Stimulated activated CD4-positive, alpha-beta T cell treated with anti-CD3 and anti-CD28 coated beads, Interleukin-12 subunit alpha, Interleukin-12 subunit beta, amount 100 ng/mL, for 24 hours (primary cell): ENCODE data around the gene GNAQ.

ENCODE experiments used
- DNase-seq, 2 experiments: peaks; one replicate each; pipeline ENCODE4 v3.0.0-alpha.2; 2020; ENCODE audit warnings: low read depth in 2 of 2

Gene GNAQ

DNA sequence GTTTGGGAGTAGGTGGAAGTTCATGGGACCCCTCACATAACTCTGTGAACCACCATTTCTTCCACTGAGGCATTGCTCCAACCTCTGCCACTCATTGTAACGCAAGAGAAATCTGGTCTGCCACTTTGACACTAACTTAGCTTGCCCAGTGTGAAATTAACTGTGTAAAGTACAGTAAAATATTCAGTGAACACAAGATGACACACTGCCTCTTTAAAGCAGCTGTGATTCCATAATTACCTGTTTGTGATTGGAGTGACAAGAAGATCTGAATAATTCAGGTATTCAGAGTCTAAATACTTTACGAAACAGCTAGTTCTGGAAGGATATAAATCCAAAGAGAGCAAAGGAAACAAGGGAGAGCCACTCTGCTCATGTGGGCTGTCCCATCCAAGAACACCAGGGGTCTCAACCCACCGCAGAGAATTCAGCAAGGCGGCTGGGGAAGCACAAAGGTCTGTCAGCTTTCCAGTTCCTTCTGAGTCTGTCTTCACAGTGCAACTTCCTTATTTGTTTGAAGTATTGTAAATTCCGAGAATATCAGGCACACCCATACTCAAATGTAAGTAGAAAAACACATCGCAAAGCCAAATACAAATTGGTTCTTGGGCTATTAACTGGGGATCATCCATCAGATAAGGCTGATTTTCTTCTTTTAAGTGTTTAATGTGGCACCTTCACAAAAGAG, 86.9 kb downstream of the GNAQ start:
- no peak for DNase-seq

DNA sequence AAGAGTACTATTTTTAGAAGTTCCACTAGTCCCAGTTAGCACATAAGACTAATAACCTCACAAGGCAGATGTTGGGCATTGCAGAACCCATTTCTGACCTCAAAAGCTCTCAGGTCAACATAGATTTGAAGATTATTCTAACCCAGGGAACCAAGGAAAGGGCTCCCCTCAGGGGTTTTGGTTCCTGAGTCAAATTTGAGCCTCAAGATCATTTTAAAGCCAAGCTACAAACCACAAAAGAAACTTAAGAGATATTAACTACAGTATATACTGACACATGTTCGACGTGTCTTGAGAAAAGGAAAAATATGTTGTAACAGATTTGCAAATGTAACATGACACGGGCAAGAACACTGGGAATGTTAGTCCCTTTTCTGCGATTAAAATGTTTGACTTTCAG, 88.6 kb downstream of the GNAQ start:
- no peak for DNase-seq

DNA sequence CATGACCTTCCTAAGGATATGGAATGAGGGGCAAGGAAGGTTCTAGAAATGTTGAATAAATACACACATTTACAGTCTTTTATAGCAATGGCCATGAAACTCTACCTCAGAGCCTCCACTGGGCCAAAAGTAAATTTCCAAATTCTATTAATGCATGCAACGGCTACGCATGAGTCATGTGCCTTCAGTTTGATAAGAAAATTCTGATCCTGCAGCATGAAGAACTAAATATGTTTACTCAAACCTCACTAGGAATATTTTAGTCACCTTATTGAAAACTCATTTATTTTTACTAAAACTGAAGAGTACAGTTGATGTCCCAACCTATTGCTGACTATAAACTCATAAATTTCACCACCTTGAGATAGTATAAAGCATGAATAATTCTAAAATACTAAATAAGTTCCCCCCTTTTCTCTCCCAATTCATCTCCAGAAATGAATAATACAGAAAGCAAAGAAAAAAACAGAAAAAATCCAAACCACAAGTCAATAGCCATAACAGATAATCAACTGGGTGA, 92.4 kb downstream of the GNAQ start:
- no peak for DNase-seq

DNA sequence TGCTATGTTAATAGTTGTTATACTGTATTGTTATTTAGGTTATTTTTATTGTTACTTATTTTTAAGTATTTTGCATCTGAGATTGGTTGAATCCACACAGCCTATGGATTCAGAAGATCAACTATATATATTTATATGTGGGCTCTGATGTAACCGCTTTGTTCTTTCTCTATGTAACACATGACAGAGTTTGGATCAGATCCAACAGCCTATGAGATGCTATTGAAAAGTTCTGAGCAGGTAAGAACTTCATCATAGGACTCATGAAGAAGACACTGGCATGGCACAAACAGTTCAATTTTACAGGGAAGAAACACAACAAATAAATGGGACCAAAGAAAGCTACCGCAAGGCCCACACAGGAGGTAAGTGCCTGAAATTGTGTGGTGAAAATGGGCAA, 93.4 kb downstream of the GNAQ start:
- DNase-seq, result no peak

DNA sequence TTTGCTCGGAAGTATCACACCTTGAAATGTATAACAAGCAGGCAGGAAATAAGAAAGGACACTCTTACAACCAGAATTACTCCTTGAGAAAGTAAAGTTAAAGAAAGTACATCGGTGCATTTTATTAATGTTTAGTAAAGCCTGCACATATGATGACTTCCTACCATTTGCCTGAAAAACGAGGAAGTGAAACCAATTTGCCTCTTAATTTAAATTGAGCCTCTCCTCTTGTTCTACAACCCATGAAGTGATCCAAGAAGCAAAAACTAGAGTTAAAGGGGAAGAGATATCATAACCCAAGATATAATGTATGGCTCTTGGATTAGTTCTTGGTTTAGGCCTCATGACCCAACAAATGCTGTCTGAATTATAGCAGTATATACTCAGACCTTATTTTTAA, 95.6 kb downstream of the GNAQ start:
- DNase-seq, result no peak

DNA sequence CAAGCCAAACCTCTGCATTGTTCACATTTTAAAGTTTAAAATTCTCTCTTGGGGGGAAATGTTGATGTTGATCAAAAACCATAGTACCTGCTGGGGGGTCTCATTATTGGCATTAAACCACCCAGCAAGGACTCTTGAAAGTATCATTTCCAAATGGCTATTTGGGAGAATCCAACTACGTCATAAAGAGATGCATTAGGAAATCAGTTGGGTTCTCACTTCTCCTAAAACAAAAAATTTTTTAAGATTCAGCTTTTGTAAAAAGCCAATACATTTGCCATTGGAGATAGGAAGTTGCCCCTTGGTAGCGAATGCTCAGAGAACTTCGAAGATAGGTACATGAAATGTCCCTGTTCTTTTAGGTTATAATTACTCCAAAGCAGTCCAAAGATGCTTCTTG, 96.4 kb downstream of the GNAQ start:
- no peak for DNase-seq

DNA sequence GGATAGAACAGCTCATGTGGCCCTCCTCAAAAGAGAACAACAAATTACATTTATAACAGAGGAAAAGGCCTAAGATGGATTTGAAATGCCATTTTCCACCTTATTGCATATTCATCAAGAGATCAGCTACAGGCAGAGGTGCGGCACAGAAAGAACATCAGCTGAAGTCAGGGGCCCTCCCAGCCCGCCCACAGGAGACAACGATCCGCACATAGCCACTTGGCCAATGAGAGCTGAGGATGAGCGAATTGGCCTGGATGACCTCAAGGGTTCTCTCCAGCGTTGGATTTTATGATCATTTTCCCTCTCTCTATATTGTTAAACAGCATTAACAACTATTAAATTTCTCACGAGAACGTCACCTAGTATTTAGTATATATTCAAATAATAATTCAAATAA, 97.6 kb downstream of the GNAQ start:
- DNase-seq, result no peak

DNA sequence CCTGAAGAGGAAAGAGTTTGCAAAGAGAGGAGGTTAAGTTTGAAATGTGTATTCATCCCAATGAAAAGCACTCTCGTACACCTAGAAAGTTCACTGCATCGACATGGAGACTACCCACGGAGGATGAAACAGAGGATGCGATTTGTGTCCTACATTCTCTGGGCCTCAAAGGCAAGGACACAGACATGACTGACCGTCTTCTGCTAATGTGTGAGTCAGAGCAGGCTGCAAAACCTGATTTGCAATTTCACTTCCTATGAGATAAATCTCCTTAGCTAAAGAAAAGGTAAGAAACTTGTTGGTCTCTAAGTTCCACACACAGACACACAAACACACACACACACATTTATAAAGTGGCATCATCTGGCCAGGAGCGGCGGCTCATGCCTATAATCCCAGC, 98.6 kb downstream of the GNAQ start:
- no peak for DNase-seq

DNA sequence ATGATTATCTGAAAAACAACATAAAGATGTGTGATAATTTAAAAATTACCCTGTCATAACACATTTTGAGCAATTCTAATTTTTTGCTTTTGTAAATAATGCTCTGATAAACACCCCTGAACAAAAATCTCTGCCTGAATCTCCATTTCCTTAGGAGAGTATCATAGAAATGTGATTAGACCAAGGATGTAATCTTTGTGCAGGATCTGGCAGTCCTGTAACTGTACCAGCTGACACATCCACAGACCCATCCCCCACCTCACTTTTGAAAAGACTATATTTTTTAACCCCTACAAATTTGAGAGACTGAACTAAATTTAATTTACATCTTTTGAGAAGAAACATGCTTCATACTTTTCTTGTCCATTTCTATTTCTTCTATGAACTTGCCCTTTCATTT, 101.7 kb downstream of the GNAQ start:
- no peak for DNase-seq

DNA sequence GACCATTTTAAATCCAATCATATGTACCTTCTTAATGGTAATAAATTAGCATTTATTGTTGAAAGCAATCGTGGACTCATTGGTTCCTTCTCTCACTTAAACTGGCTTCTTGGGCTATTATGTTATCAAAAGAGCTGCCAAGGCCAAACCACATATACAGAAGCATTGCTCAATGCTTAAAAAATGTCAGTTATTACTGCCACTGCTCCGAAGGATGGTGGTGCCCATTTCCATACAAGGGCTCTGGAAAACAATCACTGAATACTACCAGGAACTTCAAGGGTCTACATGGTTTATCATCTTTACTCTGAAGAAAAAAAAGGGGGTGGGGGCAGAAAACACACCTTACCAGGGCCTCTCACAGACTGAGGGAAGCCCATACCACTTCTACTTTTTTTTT, 104.3 kb downstream of the GNAQ start:
- DNase-seq, result no peak

DNA sequence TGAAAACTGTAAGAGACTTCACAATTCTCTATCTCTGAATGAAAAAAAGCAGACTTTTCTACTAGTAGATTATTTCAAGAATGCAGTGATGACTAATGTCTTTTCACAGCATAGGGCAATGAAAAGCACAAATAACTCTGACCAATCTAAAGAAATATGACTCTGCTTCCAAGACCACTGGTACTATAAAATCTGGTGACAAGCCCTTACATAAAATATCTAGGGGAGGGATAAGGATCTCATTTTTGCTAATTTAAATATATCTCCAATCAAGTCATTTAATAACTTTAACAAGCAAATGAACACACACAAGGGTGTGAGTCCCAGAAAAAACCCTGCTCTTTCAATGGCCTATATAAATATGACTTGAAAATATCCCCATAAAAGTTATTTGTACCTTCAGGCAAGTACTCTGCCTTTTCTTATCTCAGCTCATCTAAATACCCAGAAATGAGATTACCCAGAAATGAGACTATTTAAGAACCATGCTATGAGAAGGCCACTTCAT, 105.2 kb downstream of the GNAQ start:
- DNase-seq, result no peak

DNA sequence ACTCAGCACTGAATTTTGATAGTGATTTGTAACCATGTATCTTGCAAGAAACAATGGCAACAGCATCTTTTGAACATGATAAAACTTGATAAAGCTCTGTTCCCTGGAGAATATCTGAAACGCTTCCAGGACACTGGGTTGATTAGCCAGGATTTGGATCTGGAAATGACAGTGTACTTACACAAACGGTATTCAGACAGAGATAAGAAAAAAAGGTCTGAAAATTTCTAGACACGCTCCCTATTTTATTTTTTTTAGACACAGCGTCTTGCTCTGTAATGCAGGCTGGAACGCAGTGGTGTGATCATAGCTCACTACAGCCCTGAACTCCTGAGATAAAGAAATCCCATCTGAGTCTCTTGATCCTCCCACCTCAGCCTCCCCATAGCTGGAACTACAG, 109.0 kb downstream of the GNAQ start:
- no peak for DNase-seq

DNA sequence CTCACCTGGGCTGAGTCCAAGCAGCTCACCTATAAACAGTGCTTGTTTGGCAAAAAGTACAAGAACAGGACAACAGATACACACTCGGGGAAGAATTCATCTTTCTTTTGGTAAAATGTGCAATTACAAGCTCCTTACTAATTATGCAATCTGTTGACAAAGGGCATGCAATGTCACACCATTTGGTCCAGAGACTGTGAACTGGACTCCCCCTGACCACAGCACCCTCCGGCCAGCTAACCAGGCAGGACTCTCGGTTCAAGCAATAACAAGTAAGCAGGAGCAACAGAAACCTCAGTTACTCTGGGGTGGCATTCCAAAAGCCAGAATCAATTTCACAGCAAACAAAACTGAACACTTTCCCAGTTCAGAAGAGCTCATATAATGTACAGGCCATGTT, 113.8 kb downstream of the GNAQ start:
- DNase-seq, result no peak

DNA sequence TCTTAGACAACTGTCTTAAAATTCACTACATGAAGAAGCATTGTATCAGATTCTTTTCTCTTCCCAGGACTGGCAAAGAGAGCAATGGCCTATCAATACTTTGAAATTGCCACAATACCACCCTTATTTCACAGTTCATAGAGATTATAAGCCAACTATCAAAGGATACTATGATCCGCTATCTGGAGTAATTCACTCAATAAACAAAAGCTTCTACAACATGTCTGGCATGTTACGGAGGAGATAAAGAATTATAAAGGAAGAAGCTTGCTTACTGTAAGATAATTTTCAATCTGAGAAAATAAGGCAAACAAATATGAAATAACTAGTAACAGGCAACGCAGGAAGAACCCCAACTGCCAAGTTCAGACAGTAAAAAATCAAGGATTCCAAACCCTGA, 114.8 kb downstream of the GNAQ start:
- DNase-seq, result no peak

DNA sequence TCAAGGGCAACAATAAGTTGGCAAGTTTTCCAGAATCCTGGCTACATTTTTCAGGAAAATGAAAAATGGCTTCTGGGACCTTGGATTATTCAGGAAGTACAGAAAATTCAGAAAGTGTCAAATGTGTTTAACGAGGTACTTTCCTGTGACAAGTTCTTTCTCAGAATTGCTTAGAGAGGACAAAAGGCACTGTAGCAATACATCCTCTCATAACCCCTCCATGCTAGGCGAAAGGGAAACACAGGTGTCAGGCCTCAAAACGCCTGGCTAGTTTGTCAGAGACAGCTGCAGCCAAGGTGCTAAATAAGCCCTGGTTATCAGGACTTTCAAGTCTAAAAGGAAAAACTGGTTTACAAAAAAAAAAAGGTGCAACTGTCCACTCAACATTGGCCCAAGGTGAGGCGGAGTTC, 115.2 kb downstream of the GNAQ start:
- DNase-seq, result no peak

DNA sequence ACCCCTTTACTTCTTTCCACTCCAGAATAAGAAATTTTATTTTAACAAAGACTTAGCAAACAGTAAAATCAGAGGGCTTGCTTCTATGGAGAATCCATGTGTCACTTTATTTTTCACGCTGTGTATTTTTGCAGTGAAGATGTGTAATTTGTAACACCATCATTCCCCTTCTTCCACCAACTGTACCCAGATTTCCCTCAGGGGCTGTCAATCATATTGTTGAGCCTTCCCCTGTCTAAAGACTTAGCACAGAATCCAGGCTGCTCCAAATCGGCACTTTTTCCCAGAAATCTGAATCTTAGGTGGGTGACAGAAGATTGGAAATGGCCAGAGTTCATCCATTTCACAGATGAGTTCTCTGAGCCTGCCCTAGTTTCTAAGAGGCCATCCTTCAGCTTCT, 115.9 kb downstream of the GNAQ start:
- DNase-seq, result no peak

DNA sequence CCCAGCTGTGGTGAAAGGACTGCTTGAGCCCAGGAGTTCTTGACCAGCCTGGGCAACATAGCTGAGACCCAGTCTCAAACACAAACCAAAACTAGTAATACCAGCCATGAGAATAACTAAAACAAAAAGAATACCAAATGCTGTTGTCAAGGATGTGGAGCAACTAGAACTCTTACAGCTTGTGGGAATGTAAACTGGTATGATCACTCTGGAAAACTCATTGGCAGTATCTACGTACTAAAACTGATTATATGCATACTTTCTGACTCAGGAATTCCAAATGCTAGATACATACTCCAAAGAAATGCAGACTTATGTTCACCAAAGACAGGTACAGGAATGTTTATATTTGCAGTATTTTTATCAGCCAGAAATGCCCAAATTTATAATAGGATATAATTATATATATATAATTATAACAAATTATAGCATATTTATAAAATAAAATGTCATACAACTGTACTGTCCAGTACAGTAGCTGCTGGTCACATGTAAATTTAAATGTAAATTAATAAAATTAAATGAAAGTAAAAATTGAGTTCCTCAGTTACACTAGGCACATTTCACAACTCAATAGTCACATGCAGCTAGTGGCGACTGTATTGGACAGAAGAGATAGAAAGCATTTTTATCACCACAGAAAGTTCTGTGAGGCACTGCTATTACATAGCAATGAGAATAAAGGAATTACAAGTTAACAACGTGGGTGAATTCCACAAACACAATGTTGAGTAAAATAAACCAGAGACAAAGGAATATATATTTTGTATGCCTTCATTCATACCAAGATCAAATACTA, 118.5 kb downstream of the GNAQ start:
- no peak for DNase-seq

DNA sequence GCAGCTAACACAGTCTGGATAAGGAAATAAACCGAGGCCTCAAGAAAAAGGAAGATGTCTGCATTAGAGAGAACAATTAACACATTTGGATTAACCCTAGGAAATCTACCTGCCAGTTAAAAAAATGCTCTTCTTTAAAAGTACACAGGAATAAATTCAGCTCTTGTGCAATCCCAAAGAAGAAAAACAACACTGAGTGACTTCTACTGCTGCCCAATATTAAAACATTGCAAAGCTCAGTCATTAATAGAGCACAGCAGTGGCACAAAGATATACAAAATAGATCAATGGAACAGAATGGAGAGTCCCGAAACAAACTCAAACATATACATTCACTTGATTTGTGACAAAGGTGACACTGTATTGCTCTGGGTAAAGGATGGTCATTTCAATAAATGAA, 119.7 kb downstream of the GNAQ start:
- no peak for DNase-seq

DNA sequence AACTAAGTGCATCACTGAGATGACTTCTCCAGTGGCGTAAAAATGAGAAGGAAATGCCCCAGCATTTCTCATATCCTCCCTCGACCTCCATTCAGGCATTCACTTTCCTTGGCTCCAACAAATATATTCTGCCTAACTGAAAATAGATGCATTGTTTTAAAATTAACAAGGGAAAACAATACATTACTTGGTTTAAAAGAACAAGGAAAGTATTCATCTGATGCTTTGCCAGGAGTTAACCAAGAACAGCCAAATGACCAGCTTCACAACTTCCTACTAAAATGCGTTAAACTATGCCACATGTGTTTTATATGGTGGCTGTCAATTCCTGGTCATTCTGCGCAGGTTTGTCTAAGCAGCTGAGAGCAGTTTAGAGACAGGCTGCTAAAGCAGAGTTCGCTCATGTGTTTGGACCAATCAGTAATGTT, 121.4 kb downstream of the GNAQ start:
- DNase-seq, result no peak

DNA sequence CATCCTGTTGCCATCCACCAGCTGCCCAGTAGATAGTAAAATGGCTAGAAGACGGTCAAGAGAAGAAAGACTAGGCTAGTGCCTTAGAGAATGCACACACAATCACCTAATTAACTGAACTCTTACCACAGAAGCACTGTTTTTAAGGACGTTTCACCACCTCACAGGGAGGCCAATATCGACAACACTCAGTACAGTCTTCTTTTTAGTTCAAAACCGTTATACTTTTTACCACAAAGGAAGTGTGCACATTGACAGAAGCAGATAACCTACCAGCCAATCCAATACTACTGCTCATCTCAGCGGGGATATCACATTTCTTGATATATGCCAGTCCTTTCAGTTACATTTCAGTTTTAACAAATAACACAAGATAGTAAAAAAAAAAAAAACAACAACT, 122.3 kb downstream of the GNAQ start:
- no peak for DNase-seq

DNA sequence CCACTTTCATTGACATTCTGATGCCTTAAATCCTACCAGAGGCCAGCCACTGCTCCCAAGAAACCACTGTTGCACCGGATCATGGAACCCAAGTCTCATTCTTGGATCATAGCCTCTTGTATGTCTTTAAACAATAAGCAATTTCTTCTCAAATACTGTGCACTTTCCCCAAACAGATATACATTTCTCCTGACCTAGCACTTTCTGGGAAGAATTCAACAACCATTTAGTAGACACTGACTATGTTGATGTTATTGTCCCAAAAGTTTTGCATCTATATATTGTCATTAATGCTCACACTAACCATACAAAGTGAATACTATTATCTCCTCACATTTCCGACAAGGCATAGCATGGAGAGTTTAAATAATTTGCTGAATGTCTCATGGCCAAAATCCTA, 123.3 kb downstream of the GNAQ start:
- no peak for DNase-seq

DNA sequence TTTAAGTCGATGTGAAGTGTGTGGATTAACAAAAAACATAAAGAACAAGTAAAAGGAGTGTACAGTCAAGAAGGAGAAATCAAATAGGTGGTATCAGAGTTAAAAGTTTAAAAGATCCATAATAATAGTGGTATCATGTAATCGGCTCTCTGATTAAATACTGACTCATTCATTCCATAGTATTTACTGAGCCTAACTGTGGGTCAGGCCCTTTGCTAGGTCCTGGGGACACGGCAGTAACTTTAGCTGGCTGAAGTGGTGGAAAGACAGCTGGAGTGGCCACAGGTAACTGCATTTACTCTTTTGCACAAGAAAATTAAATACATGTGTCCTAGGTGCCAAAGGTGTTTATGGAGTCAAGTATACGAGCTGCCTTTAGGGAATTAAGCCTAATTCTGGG, 124.0 kb downstream of the GNAQ start:
- no peak for DNase-seq

DNA sequence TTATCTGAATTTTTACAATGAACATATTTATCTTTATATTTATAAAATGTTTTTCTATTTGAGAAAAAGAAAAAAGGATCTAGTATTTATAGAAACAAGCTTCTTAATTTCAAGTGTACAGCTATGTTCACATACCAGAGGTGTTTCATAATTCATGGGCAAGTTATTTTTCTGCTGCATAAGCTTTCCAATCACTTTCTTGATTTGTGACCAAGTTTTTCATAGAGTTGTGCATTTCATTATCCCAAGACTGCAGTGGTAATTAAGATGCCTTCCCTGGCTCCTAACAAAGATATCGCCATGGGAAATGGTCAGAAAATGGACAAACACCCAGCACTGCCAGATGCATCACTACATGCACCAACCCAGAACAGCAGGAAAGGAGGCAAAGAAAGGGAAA, 124.6 kb downstream of the GNAQ start:
- no peak for DNase-seq
